LNCaP clone FGC (cell line): ENCODE data around the gene CAMKK1.
A peak's percentile ranks its signal among the peaks of the same experiment; 100 is the strongest.

ENCODE experiments used
- DNase-seq: peaks from one replicate; pipeline ENCODE4 v3.0.0-alpha.2; 2011; ENCODE audit warnings: low read depth
- H3K4me3 ChIP-seq: 2 replicates; pipeline ENCODE4 v1.5.1; 2011; ENCODE audit warnings: mild to moderate bottlenecking, low read depth, low read length, control low read depth
- TF ChIP-seq, protein P1 (sequence below): IDR thresholded peaks from 2 replicates; pipeline ENCODE4 v1.5.1; 2012; ENCODE audit warnings: mild to moderate bottlenecking; ENCODE audit not compliant: control insufficient read depth, insufficient read depth; ENCODE audit errors: extremely low read depth

The CAMKK1 gene

DNA sequence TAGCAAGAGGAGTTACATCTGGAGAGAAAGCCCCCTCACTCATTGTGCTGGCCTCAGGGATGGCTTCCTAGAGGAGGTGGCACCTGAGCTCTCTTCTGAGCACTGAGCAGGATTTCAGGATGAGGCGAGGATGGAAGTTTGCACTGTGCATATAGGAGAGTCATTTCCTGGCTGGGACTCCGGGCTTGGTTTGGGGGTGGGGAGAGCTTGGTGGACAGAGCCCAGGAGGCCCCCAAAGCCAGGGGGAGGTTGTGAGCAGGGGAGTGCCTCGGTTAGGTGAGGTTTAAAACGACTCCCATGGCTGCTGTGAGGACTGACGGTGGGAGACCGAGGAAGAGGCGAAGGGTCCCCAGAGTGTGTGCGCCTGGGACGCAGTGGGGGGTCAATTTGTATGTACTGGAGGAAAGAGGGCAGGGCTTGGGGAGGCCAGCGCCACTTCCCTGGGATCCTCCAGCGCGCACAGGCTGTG lies 1.2 kb downstream of the CAMKK1 start:
- DNase-seq: no peak
- H3K4me3 ChIP-seq: peak overlapping the region; percentile 76
- TF ChIP-seq, protein P1, sequence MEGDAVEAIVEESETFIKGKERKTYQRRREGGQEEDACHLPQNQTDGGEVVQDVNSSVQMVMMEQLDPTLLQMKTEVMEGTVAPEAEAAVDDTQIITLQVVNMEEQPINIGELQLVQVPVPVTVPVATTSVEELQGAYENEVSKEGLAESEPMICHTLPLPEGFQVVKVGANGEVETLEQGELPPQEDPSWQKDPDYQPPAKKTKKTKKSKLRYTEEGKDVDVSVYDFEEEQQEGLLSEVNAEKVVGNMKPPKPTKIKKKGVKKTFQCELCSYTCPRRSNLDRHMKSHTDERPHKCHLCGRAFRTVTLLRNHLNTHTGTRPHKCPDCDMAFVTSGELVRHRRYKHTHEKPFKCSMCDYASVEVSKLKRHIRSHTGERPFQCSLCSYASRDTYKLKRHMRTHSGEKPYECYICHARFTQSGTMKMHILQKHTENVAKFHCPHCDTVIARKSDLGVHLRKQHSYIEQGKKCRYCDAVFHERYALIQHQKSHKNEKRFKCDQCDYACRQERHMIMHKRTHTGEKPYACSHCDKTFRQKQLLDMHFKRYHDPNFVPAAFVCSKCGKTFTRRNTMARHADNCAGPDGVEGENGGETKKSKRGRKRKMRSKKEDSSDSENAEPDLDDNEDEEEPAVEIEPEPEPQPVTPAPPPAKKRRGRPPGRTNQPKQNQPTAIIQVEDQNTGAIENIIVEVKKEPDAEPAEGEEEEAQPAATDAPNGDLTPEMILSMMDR: no peak

DNA sequence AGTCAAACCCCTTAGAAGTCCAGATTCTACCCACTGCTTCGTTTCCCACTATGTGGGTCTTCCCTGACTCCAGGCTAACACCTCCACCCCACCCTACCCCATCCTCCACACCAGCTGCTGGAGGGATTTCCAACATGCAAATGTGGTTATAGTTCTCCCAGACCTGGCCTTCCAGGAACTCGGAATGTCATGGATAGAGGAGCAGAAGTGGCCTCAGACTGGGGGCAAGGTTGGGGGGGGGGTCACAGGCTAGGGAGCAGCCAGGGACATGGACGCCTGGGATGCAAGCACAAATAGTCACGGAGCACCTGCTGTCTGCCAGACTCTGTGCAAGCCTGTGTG lies 2.0 kb downstream of the CAMKK1 start:
- H3K4me3 ChIP-seq: no peak overlapping the region
- TF ChIP-seq, protein P1: no peak
- no peak for DNase-seq

DNA sequence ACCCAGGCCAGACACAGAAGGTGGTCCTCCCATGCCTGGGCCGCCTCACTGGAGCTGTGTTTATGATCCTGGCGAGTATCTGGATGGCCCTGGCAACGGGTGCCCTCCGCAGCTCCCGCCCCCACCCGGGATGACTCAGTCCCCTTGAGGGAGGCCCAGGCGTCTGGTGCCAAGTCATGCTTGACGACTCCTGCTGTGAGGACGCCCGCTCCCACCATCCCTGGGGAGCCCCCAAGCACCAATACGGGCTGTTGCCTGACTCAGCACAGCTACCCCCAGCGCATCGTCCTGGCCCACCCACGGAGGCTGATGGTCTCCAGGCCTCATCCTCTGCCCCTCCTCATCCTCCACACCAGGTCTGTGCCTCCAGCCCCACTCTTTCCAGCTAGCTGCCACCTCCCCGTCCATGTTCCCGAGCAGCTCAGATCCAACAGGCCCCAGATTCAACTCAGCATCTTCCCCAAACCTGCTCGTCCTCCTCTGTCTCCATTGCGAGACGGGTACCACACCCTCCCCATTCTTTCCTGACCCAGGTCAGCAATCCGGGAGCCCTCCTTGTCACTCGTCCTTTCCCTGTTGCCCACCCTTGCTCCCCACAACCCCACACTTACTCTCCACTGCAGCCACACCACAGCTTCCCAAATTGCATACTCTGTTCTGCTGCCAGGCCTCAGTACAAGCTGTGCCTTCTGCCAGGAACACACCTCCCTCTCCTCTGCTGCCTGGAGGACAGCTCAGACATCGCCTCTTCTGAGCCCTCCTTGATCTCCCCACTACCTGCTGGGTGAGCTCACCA lies 2.6 kb downstream of the CAMKK1 start:
- TF ChIP-seq, protein P1: no peak
- no peak for DNase-seq
- no peak overlapping the region for H3K4me3 ChIP-seq

DNA sequence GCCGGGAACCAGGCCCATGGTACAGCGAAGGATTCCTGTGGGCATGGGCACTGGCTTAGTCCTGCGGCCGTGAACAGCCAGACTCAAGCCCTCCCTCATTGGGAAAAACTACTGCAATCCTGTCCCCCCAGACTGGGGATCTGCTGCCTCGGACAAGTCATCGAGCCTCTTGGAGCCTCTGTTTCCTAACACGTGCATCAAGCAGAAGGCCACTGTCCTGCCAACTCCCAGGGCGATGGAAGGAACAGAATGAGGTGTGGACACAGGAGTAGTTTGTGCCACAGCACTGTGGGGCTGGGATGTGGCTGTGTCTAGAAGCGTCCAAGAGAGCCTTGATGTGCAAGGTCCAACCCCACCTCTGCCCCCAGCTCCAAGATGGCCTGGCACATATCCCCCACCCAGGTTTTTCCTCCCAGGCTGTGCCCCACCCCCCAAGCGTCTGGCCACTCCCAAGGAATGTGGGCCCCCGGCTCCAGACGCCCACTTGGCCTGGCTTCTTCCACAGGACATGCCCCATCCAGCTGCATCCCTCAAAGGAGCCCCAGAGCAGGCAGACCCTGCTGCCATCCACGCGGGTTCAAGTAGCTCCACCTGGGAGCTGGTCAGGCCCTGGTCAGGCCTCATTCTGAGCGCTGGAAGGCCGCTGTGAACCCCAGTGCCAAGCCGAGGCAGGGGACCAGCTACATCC lies 3.4 kb downstream of the CAMKK1 start:
- no peak for DNase-seq
- TF ChIP-seq, protein P1: no peak
- peak overlapping the region; percentile 41 for H3K4me3 ChIP-seq

DNA sequence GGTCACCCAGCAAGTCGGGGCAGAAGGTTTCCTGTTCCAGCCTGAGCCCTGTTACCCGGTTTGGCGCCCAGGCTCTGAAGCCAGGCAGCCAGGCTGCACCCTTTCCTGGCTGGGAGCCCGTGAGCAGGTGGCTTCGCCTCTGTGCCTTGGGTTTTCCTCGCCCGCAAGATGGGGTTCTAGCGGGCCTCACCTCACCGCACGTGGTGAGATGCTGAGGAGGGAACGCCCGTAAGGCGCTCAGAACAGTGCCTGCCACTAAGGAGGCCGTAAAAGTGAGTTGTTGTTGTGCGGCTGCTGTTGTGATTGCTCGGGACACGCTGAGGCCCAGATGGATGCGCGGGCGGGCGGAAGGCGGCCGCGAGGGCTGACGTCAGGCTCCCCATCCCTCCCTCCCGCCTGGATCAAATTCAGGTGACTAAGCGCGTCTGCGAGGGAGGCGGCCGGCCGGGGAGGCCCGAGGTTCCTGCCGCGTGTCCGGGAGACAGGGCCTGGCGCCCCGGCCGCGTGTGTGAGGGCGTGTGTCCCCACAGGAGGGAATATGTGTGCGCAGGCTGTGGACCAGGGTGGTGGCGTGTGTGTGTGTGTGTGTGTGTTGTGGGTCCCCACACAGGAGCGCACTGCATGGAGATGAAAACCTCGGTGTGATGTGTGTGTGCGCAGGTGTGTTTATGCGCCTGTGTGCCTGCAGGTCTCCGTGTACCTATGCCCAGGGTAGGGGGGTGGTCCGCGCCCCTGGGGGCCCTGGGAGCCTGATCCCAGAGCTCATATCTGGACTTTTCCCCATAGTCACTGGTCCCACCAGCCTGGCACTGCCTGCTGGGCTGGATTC lies 4.3 kb downstream of the CAMKK1 start:
- DNase-seq: peak; percentile 76
- H3K4me3 ChIP-seq: peak overlapping the region; percentile 41
- TF ChIP-seq, protein P1: no peak

DNA sequence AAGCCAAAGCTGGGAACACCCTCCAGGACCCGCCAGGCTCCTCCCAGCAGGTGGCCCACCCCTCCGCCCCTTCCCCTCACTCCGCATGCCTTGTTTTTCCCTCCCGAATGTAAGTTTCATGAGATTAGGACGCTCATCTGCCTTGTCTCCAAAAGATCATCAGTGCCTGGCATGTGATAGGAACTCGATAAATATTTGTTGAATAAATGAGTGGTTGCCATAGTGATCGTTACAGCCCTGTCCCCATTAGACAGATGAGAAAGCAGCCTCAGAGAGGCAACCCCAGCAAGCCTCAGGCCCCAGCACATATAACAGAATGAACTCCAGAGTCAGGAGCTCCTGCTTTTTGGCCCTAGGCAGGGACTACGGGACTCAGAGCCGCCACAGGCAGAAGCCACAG lies 5.0 kb downstream of the CAMKK1 start:
- DNase-seq: no peak
- H3K4me3 ChIP-seq: peak overlapping the region; percentile 41
- TF ChIP-seq, protein P1: no peak
